Stimulated activated CD4-positive, alpha-beta T cell treated with anti-CD3 and anti-CD28 coated beads, TNF-alpha, amount 100 ng/mL, for 48 hours (primary cell): Measurements from ENCODE around the gene TCP11L1.
"Not testable (repeated sequence)": the region's sequence is repeated elsewhere in the genome, so short reads cannot be mapped to it uniquely, and the experiment has no call there.

Experiments used
- DNase-seq, 3 donors: peaks; one replicate each; pipeline ENCODE4 v3.0.0-alpha.2; 2020; ENCODE audit warnings: low read depth in 3 of 3

Gene TCP11L1

DNA sequence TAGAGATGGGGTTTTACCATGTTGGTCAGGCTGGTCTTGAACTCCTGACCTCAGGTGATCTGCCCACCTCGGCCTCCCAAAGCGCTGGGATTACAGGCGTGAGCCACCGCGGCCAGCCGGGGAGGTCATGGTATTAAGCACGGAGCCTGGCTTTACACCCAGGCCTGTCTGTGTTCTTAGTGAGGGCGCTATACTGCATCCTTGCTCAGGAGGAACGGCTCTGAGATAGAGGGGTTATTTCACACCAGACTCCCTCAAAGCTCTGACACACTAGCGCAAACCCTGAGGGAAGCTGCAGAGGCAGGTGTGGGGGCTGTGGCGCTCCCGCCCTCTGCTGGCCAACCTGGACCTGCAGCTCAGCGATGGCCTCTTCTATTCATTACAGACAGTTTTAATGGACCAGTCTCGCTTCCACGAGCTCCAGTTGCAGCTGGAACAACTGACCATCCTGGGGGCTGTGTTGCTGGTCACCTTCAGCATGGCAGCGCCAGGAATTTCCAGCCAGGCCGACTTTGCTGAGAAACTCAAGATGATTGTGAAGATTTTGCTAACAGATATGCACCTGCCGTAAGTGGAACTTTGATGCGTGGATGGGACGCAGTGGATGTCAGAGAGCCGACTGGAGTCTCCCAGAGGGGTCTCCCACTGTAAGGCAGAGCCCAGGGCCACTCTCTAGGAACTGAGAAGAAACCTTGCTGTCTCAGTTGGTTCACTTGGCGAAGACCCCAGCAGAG, 26.2 kb downstream of the TCP11L1 start:
- peak; percentile 55 to 62 (median 58) for DNase-seq

DNA sequence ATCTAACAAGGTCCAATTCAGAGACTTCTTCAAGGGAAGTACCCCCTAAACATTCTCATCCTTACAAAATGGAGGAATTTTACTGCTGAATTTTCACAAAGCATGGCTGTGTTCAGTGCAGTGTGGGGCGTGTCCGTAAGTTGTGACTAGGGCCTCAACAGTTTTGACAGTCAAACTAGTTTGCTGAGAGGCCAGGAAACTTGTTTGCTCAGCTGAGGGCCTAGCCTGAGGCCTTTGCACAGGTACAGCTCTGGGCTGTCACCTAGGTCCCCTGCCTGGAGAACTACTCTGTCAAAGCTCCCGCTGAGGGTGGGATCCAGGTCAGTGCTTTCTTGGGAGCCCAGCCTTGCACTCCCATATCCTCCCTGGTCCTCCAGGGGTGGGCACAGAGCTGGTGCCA, 27.9 kb downstream of the TCP11L1 start:
- no peak for DNase-seq

- no peak for DNase-seq
Measured at GRCh38 chr11:33068611-33069340, 29.4 kb downstream of the TCP11L1 start.

DNA sequence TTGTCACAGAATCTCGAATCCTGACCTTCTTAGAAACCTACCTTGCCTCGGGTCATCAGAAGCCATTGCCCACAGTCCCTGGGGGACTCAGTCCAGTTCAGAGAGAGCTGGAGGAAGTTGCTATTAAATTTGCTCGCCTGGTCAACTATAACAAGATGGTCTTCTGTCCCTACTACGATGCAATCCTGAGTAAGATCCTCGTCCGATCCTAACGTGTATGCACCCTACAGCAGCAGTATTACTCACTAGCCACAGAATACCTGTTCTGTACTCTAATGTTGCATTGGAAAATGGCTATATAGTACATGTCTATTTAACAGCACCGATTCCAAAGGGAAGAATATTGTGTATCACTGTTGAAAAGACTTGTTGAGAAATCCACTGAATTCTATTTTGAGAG, 33.1 kb downstream of the TCP11L1 start:
- no peak for DNase-seq

DNA sequence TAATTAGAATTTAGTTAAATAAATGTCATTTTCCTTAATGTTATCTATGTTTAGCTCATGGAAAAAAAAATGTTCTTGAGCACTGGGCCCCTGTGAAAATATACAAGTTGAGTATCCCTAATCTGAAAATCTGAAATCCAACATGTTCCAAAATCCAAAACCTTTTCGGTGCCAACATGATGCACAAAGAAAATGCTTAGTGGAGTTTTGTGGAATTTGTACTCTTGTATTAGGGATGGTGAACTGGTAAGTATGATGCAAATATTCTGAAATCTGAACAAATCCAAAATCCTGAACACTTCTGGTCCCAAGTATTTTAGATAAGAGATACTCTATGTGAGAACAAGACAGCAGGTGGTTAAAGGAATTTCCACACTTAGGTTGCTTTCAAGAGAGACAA, 44.5 kb downstream of the TCP11L1 start:
- no peak for DNase-seq

DNA sequence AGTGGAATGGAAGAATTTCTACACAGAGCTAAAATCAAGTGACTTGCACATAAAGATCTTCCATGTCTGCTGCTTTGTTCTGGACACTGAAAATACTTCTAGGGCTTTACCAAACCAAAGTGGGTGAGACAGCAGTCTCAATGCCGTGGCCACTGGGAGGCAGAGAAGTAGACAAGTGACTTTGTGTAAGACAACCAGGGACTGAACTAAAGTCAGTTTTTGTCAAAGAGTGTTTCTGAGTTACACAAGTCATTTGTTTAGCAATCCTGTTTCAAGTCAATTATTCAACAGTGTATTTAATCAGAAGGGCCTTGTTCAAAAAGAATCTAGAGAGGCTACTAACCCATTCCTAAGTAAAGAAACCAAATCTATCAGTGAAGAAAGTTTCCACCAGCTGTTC, 46.6 kb downstream of the TCP11L1 start:
- no peak for DNase-seq

DNA sequence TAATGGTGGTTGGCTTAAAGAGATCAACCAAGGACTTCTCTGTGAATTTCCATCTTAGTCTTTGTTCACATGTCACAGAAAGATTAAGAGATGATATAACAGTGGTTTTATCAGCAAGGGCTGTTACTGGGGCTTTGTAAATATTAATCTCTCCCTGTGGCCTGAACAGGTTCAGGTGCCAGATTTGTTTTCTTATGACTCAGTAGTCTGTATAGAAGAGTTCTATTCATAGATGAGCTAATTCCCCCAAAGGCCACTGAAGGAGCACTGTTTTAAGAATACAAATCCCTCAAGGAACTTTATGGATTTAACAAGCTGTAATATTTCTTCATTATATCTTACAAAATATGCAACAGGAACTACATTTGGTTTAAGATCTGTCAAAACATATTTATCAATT, 50.4 kb downstream of the TCP11L1 start:
- no peak for DNase-seq

- DNase-seq = no peak
Measured at GRCh38 chr11:33094157-33094556, 54.8 kb downstream of the TCP11L1 start.

DNA sequence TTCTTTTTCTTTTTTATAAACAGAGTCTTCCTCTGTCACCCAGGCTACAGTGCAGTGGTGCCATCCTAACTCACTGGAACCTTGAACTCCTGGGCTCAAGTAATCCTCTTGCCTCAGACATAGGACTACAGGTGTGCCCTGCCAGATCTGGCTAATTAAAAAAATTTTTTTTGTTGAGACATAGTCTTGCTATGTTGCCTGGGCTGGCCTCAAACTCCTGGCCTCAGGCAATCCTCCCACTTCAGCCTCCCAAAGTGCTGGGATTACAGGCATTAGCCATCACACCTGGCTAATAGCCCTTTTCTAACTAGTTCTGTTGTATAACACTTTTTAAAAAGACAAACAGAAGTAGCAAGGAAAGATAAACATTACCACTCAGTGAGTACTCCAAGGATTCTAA, 64.5 kb downstream of the TCP11L1 start:
- DNase-seq = no peak

DNA sequence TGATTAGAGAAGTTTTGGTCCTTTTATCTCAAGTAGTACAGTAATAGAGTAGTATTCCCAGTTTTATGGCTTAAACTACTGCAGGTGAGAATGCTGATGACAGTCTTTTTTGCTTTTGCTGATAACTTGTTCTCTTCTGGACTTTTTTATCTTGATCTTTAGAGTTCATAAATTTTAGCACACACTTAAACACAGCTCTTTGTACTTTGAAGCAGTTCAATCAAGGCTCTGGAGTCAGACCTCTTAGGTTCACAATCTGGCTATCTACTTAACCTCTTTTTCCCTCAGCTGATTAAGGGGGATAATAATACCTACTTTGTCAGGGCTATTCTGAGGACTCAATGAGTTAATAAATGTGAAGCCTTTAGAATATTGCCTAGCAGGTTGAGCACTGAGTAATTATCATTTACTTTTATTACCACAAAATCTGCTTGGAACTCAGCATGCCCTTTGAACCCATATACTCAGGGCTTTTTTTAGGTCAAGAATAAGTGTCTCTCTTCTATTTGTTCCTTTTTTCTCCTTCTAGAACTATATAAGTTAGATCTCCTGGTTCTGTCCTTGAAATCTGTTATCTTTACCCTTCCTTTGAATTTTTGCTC, 70.0 kb downstream of the TCP11L1 start:
- no peak for DNase-seq

GRCh38 chr11:33110083-33110482, 70.7 kb downstream of the TCP11L1 start:
- DNase-seq = no peak

- no peak for DNase-seq
Measured at GRCh38 chr11:33116535-33116934, 77.2 kb downstream of the TCP11L1 start.

GRCh38 chr11:33122696-33123095, 83.3 kb downstream of the TCP11L1 start:
- not testable (repeated sequence) for DNase-seq
